CD4-positive, alpha-beta T cell treated with Interleukin-17A for 4 hours (primary cell): ENCODE data around the gene OXNAD1.

Experiments used
- DNase-seq: peaks from one replicate; pipeline ENCODE4 v3.0.0-alpha.2; 2020; ENCODE audit warnings: mixed read lengths

OXNAD1 gene

DNA sequence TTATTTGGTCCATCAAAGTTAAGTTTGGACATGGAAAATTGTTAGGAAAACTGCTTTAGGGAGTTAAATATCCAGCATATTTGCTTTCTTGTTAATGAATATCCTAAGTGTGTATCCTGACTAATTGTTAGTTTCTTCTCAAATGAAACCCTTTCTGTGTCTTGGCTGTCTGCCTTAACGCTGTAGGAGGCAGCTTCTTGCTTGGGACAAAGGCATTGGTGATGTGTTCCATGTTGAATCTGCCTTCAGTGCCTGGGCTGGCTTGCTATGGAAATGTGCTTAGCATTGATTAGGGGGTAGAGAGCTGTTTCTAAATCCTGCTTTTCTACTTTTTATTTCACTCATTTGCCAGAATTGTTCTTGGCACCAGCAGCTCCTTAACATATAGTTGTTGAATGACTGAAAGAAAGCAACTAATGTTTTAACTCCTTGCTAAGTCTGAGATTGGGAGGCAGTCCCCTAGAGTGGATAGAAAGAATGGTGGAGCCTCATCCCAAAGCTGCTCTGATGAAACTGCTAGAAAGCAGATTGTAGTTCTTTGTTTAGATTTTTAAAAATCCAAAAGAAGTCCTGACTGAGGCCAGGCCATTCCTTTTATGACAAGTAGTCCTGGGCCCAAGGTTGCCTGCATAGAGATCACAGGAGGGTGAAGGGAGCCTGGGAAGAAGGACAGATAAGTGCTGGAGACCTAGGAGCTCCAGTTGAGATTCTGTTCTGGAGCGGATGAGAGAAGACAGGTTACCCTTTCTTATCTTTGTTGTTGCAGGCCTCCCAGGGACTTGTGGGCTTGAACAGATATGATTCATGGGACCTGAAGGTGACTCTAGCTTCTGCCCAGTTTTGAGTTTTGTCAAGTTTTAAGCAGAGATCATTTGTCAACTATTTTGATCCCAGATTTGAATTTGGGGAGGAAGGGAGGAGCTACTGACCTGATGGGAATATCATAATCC, 39.3 kb downstream of the OXNAD1 start:
- peak; percentile 55 for DNase-seq

- DNase-seq = peak; percentile 56
Observed at GRCh38 chr3:16305111-16305541, 40.1 kb downstream of the OXNAD1 start.

GRCh38 chr3:16307832-16308531, 43.0 kb downstream of the OXNAD1 start:
- no peak for DNase-seq

GRCh38 chr3:16308727-16309126, 43.7 kb downstream of the OXNAD1 start:
- DNase-seq = no peak

- peak; percentile 70 for DNase-seq
Observed at GRCh38 chr3:16309558-16309957, 44.5 kb downstream of the OXNAD1 start.

GRCh38 chr3:16310486-16310885, 45.5 kb downstream of the OXNAD1 start:
- DNase-seq = peak; percentile 4

DNA sequence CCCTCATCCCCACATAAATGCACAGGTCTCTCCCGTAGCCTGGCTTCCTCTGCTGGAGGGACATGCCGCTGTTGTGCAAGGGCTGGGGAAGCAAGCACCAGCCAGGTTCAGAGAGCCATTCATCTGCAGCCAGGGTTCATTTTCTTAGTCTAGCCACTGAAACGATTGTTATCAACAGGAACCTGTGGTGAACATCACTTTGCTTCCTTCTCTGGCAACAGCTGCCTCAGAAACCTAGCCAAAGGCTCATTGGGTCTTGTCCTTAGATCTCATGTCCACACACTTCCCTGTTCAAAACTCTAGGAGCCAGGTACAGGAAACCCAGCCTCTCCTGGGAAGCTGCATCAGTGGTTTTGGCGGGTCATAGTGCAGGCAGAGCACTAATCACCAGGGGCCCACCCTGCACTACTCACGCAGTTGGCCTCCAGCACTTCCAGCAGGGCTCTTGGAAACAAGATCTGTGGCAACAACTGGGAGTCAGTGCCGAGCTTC, 47.0 kb downstream of the OXNAD1 start:
- DNase-seq = peak; percentile 74

DNA sequence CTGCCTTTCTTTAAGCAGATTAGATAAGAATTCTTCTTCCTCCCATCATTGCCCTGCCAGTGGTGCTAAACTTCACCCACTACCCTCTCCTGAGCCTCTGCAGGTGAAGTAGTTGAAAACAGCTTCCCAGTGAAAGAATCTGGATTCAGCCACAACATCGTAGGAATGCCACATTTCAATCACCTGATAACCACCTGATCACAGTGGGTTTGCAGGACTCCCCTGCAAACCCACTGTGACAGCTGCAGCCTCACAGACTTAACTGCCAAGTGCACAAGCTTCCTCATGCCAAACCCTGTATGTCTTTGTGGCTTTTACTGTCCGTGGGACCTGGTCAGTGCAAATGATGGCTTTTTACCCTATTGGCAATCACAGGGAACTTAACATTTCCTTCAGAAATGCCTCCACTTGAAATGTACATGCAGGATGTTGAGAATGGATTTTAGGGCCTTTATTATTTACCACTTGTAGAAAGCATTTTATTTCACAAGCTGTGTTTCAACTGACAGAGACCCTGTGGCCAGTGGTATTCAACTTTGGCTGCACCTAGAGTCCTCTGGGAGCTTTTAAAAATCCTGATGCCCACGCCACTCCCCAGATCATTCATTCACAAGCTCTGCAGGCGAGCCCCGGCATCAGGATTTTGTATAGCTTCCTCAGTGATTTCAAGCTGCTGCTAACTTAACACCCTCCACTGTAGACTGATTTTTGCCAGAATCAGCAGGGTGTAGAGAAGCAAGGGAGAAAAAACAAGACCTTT, 49.1 kb downstream of the OXNAD1 start:
- peak; percentile 24 for DNase-seq

DNA sequence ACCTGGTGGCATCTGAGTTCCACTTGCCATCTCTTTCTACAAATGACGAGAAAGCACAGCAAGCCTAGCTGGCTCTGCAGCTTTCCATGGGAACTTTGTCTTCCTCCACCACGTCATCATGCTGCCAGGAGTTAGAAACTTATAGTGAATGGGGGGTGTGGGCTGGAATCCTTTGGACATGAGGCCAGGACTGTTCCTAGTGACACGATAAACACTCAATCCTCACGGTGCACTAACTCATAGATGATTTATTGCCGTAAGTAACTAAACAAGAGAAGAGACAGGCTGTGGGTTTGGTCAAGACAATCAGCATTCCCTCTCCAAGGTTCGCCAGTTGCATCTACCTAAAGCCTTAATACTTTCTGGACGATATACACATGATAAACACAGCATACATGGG, 50.6 kb downstream of the OXNAD1 start:
- DNase-seq = no peak

- no peak for DNase-seq
Observed at GRCh38 chr3:16316396-16316795, 51.4 kb downstream of the OXNAD1 start.

DNA sequence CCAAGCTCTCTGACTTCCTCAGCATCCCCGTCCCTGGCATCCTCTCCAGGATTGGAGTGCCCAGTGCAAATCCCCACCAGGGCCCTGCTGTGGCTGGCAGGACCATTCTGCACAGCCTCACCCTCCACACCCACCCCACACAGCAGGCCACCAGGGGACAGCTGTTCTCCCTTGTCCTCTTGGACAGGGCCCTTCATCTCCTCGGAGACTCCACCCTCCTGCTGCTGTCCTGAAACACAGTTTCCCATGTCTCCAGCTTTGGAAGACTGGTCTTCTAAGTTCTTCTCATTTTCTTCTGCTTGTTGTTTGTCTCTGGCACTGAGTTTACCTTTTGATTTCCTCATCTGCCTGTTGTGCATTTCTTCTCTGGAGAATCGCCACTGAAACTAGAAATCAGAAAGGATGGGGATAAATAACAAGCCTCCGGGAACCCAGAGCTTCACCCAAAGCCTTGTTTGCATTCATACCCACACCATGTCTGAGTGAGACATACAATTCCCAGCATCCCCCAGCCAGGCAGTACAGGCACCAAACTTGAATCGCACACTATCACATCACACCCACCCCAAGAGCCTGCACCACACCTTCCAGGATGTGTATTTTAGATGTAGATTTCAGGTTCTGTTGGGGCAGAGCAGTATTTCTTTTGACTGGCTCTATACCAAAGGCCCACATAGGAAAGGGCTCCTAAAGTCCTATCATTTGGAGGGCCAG, 52.0 kb downstream of the OXNAD1 start:
- DNase-seq = no peak

GRCh38 chr3:16317561-16317945, 52.5 kb downstream of the OXNAD1 start:
- no peak for DNase-seq

DNA sequence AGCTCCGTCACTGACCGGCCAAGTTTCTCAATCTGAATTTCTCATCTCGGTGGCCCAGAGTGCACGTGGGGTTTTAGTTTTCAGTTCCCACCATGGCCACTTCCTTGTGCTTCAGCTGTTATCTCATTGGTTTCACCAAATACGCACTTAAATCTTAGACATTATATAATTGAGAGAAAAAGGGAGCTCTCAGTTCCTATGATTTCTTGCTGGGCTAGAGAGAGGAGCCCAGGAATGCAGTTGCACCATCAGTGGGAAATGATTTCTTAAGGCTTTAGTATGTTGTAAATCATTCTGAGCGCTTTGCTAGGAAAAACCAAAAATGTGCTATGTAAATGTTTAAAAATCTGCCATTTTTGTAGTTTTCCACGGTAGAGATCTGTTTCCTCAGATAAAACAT, 53.2 kb downstream of the OXNAD1 start:
- no peak for DNase-seq

GRCh38 chr3:16319307-16319706, 54.3 kb downstream of the OXNAD1 start:
- peak; percentile 91 for DNase-seq

DNA sequence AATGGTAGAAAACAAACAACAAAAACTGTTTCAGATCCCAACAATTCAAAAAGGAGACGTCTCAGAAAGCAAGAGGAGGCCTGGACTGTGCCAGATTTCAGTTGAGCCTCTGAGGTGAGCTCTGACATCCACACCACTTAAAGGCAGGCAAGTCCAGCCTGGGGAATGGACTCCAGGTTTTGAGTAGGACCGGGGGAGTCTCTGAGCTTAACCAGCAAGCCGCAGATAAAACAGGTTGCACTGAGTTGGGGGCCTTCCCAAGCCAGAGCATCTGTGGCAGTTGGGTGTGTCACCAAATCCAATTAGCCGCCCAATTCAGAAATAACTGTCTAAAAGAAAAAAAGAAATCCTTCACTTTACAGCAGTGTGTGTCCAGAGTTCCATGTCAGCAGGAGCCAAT, 54.7 kb downstream of the OXNAD1 start:
- no peak for DNase-seq

- no peak for DNase-seq
Observed at GRCh38 chr3:16320711-16321110, 55.7 kb downstream of the OXNAD1 start.

- no peak for DNase-seq
Observed at GRCh38 chr3:16322189-16322588, 57.2 kb downstream of the OXNAD1 start.

DNA sequence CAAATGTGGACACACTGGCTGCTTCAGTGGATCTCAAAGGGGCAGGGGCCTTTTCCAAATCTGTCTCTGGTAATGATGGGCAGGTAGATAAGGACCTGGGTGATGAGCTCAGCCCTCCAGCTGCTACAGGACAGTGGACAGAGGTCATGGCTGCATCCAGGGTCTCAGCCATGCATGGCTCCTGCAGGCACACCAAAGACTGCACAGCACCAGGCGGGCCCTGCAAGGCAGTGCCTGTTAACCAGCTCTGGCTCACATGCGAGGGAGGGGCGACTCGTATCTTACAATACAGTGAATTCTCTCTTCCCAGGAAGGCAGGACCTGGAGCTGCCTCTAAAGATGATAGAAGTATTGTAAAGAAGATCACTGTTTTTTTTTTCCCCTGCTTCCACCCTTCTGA, 58.7 kb downstream of the OXNAD1 start:
- no peak for DNase-seq

DNA sequence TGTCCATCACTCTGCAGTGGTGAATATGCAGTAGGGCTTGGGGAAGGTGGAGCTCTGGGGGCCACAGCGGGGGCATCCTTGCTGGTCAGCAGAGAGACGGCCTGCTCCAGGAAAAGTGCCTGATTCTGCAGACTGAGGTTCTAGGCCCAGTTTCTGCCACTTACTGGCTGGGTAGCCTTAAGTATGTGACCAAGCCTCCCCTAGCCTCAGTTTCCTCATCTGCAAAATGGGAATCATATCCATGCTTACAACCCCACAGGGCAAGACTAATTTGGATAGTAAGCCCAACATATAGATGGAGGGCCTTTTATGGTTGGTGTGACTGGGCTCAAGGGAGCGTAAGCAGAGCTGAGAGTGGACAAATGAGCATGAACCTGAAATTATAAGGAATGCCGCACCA, 60.8 kb downstream of the OXNAD1 start:
- DNase-seq = no peak

GRCh38 chr3:16326724-16327349, 61.8 kb downstream of the OXNAD1 start:
- DNase-seq = no peak

GRCh38 chr3:16328124-16328523, 63.1 kb downstream of the OXNAD1 start:
- no peak for DNase-seq
